ENCODE data around the gene NEK3. TPM values are rescaled to one million over a fixed set of nuclear protein-coding genes. Genes with fewer than 3 reads are reported as not detected.

The NEK3 gene
- total RNA-seq, 1 experiment from 2014 or later = 13.3 TPM

DNA sequence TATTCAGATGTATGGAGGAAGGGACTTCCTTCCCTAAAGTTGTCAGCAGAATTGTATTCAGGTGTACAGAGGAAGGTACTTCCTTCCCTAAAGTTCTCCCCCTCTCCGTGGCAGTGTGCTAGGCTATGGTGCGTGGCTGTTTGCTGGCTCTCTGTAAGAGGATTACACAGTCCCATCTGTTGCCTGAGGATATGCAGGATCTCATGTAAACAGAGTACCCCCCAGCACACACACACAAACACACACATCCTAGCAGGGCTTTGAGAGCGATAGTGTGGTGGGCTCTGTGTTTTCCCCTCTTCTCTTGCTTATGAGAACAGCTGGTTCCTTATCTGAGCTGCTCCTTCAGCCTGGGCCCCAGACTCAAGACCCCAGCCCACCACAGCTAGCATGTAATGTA, 40.8 kb downstream of the NEK3 start:
- no peak overlapping the region for H2AK5ac ChIP-seq (ENCODE audit: insufficient read length, low read length)
- H2BK12ac ChIP-seq (ENCODE audit: insufficient read length, low read depth, low read length) = no peak overlapping the region
- no peak overlapping the region for H3K9ac ChIP-seq (ENCODE audit: extremely low read depth, insufficient read length, low read length)
- H4K8ac ChIP-seq (replicated peaks; ENCODE audit: insufficient read length, low read depth, low read length) = no peak overlapping the region
- H3K4me2 ChIP-seq (ENCODE audit: insufficient read depth, insufficient read length, low read length) = no peak overlapping the region
- no peak overlapping the region for H2BK15ac ChIP-seq (ENCODE audit: low read depth, low read length)
- no peaks in the 10 kb centered on the region for H4K20me1 ChIP-seq (ENCODE audit: control insufficient read depth, insufficient read depth, insufficient read length)
- H3K27me3 ChIP-seq (ENCODE audit: insufficient read depth, low read length) = no peaks in the 10 kb centered on the region
- no peak overlapping the region for H4K5ac ChIP-seq (ENCODE audit: insufficient read length, low read depth, low read length)
- no peaks in the 10 kb centered on the region for H3K79me2 ChIP-seq (ENCODE audit: insufficient read depth, low read length)
- no peak overlapping the region for H3K4me3 Mint-ChIP-seq
- DNase-seq = no peak
- no peak overlapping the region for H2BK20ac ChIP-seq (ENCODE audit: low read depth, low read length, poor library complexity, severe bottlenecking)
- H2AFZ ChIP-seq (ENCODE audit: low read length) = no peak overlapping the region
- H3K23ac ChIP-seq (ENCODE audit: insufficient read length, low read depth, low read length) = no peak overlapping the region
- H3K27me3 Mint-ChIP-seq (ENCODE audit: low read depth) = peaks cover 2% of the 10 kb centered on the region; the same call in 1 of the 2 replicates
- no peak overlapping the region for H3K56ac ChIP-seq (ENCODE audit: insufficient read length, low read depth, low read length)
- no peaks in the 10 kb centered on the region for H3K9me3 ChIP-seq (ENCODE audit: control insufficient read depth, low read depth, low read length)
- H3K27ac ChIP-seq (ENCODE audit: insufficient read length, low read depth, low read length) = no peak overlapping the region
- no peaks in the 10 kb centered on the region for H3K23me2 ChIP-seq (ENCODE audit: insufficient read length, low read depth, low read length, poor library complexity, severe bottlenecking)
- no peaks in the 10 kb centered on the region for H3K4me1 ChIP-seq (ENCODE audit: insufficient read depth, low read length)
- H3K9me3 Mint-ChIP-seq = no peaks in the 10 kb centered on the region
- H3K27ac Mint-ChIP-seq = no peak overlapping the region; a peak in 1 of 7 replicates
- no peak overlapping the region for H4K91ac ChIP-seq (ENCODE audit: insufficient read length, low read depth, low read length)
- TF ChIP-seq, protein P1, sequence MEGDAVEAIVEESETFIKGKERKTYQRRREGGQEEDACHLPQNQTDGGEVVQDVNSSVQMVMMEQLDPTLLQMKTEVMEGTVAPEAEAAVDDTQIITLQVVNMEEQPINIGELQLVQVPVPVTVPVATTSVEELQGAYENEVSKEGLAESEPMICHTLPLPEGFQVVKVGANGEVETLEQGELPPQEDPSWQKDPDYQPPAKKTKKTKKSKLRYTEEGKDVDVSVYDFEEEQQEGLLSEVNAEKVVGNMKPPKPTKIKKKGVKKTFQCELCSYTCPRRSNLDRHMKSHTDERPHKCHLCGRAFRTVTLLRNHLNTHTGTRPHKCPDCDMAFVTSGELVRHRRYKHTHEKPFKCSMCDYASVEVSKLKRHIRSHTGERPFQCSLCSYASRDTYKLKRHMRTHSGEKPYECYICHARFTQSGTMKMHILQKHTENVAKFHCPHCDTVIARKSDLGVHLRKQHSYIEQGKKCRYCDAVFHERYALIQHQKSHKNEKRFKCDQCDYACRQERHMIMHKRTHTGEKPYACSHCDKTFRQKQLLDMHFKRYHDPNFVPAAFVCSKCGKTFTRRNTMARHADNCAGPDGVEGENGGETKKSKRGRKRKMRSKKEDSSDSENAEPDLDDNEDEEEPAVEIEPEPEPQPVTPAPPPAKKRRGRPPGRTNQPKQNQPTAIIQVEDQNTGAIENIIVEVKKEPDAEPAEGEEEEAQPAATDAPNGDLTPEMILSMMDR (conservative IDR thresholded peaks at IDR 0.05) = no peak
- no peaks in the 10 kb centered on the region for H3K79me1 ChIP-seq (ENCODE audit: insufficient read depth, low read depth, low read length, poor library complexity, severe bottlenecking)
- H3K14ac ChIP-seq (ENCODE audit: insufficient read depth, low read length) = no peak overlapping the region
- no CpG with 5 or more reads among the region's 3 CpGs for WGBS (ENCODE audit: extremely low coverage, insufficient read length, low lambda C conversion rate)
- no peaks in the 10 kb centered on the region; a peak in 1 of 4 replicates for H3K4me1 Mint-ChIP-seq
- H3K36me3 Mint-ChIP-seq (ENCODE audit: insufficient read depth in 1 of 3, low read depth in 3 of 3) = no peaks in the 10 kb centered on the region
- no peak overlapping the region for H2BK5ac ChIP-seq (ENCODE audit: insufficient read length, low read length)
- no peak overlapping the region for H3T11ph ChIP-seq (ENCODE audit: low read length)
- H3K18ac ChIP-seq (ENCODE audit: insufficient read length, low read depth, low read length) = no peak overlapping the region
- no peak overlapping the region for H3K4ac ChIP-seq (ENCODE audit: low read depth, low read length)
- no peak overlapping the region for H2BK120ac ChIP-seq (ENCODE audit: low read depth, low read length, poor library complexity, severe bottlenecking)
